HL-60 (cell line): ENCODE data around the gene POU1F1.
A peak's percentile ranks its signal among the peaks of the same experiment; 100 is the strongest.

Experiments
- DNase-seq, 2 experiments: peaks; one replicate each; pipeline ENCODE4 v3.0.0-alpha.2; 2010 to 2020; ENCODE audit warnings: low read depth in 1 of 2, low spot score in 1 of 2
- H3K27ac ChIP-seq: fragments of 250-450 bp; sonication (Bioruptor Pico); replicated peaks from 2 replicates; pipeline ENCODE4 v1.5.1; 2020; ENCODE audit warnings: mild to moderate bottlenecking, moderate library complexity
- H3K27me3 ChIP-seq: fragments of 250-450 bp; sonication (Bioruptor Pico); 2 replicates; pipeline ENCODE4 v1.5.1; 2021; ENCODE audit warnings: mild to moderate bottlenecking, moderate library complexity; ENCODE audit not compliant: insufficient read depth, poor library complexity, severe bottlenecking
- H3K4me3 ChIP-seq: replicated peaks from 2 replicates; pipeline ENCODE4 v1.5.1; 2011; ENCODE audit warnings: mild to moderate bottlenecking, control low read depth, low read length; ENCODE audit not compliant: insufficient read depth
- CTCF ChIP-seq: IDR thresholded peaks from one replicate; pipeline ENCODE4 v1.5.1; 2011; ENCODE audit warnings: low read length, control low read depth, inconsistent platforms; ENCODE audit not compliant: insufficient read depth
- GABPA ChIP-seq: IDR thresholded peaks from 2 replicates; pipeline ENCODE4 v1.6.1; 2012; ENCODE audit warnings: low read depth
- POLR2AphosphoS5 ChIP-seq: IDR thresholded peaks from 2 replicates; pipeline ENCODE4 v1.6.1; 2012; ENCODE audit warnings: low read depth
- REST ChIP-seq: IDR thresholded peaks from 2 replicates; pipeline ENCODE4 v1.6.1; 2012; ENCODE audit warnings: low read depth; ENCODE audit not compliant: insufficient replicate concordance
- SPI1 ChIP-seq: IDR thresholded peaks from 2 replicates; pipeline ENCODE4 v1.6.1; 2012; ENCODE audit warnings: low read depth, mild to moderate bottlenecking, borderline replicate concordance

Gene POU1F1

GRCh38 chr3:87287011-87287410 is 10.6 kb upstream of the POU1F1 start:
- TF ChIP-seq REST (no peak), SPI1 (no peak), GABPA (no peak), POLR2AphosphoS5 (no peak), CTCF (no peak)
- Histone ChIP-seq H3K27ac (no peak overlapping the region), H3K4me3 (no peak overlapping the region), H3K27me3 (no peaks in the 10 kb centered on the region)
- DNase-seq = no peak

GRCh38 chr3:87272718-87273341 is 3.6 kb downstream of the POU1F1 start:
- no peak overlapping the region for H3K27ac ChIP-seq
- no peak for DNase-seq
- H3K4me3 ChIP-seq = no peak overlapping the region
- H3K27me3 ChIP-seq = no peaks in the 10 kb centered on the region
- TF ChIP-seq POLR2AphosphoS5 = no peak
- TF ChIP-seq SPI1 = no peak
- no peak for TF ChIP-seq GABPA
- TF ChIP-seq CTCF = no peak
- no peak for TF ChIP-seq REST

GRCh38 chr3:87270908-87271700 is 5.3 kb downstream of the POU1F1 start:
- no peak overlapping the region for H3K4me3 ChIP-seq

More at GRCh38 chr3:87270908-87271700, 5.3 kb downstream of the POU1F1 start:
- peak in 1 of 2 experiments; percentile 30 for DNase-seq
- 0 out of 2 replicates have a peak overlapping the region, but pooled peaks have one; percentile 23 for H3K27ac ChIP-seq
- peak; percentile 69; the same call in 1 of the 2 replicates for TF ChIP-seq SPI1
- TF ChIP-seq CTCF = no peak
- H3K27me3 ChIP-seq = no peaks in the 10 kb centered on the region
